ENCODE measurements around the gene KCNJ5.

Gene KCNJ5

GRCh38 chr11:128894286-128894681 is 3.1 kb downstream of the KCNJ5 start:
- no peak for DNase-seq (ENCODE audit: low read depth)
- H3K4me3 ChIP-seq (ENCODE audit: low read length): no peak overlapping the region
- no peak for TF ChIP-seq CTCF (conservative IDR thresholded peaks at IDR 0.05; ENCODE audit: low read depth, low read length)

- no peak overlapping the region for H3K4me3 ChIP-seq (ENCODE audit: low read length)
- no peak for TF ChIP-seq CTCF (conservative IDR thresholded peaks at IDR 0.05; ENCODE audit: low read depth, low read length)
- no peak for DNase-seq (ENCODE audit: low read depth)
These were observed 3.5 kb downstream of the KCNJ5 start for GRCh38 chr11:128894685-128895084.

GRCh38 chr11:128895526-128895925 is 4.4 kb downstream of the KCNJ5 start:
- TF ChIP-seq CTCF (conservative IDR thresholded peaks at IDR 0.05; ENCODE audit: low read depth, low read length): no peak
- DNase-seq (ENCODE audit: low read depth): no peak
- no peak overlapping the region for H3K4me3 ChIP-seq (ENCODE audit: low read length)

GRCh38 chr11:128896356-128896755 is 5.2 kb downstream of the KCNJ5 start:
- H3K4me3 ChIP-seq (ENCODE audit: low read length): no peak overlapping the region
- no peak for TF ChIP-seq CTCF (conservative IDR thresholded peaks at IDR 0.05; ENCODE audit: low read depth, low read length)
- DNase-seq (ENCODE audit: low read depth): no peak

GRCh38 chr11:128897826-128898225 is 6.7 kb downstream of the KCNJ5 start:
- TF ChIP-seq CTCF (conservative IDR thresholded peaks at IDR 0.05; ENCODE audit: low read depth, low read length): no peak
- H3K4me3 ChIP-seq (ENCODE audit: low read length): no peak overlapping the region
- no peak for DNase-seq (ENCODE audit: low read depth)

- H3K4me3 ChIP-seq (ENCODE audit: low read length): no peak overlapping the region
- no peak for TF ChIP-seq CTCF (conservative IDR thresholded peaks at IDR 0.05; ENCODE audit: low read depth, low read length)
- no peak for DNase-seq (ENCODE audit: low read depth)
These were observed 7.6 kb downstream of the KCNJ5 start for GRCh38 chr11:128898580-128899344.

GRCh38 chr11:128900468-128900867 is 9.3 kb downstream of the KCNJ5 start:
- H3K4me3 ChIP-seq (ENCODE audit: low read length): no peak overlapping the region
- DNase-seq (ENCODE audit: low read depth): no peak
- TF ChIP-seq CTCF (conservative IDR thresholded peaks at IDR 0.05; ENCODE audit: low read depth, low read length): no peak
